ENCODE measurements around the gene DRAXIN.

Gene DRAXIN

GRCh38 chr1:11684070-11684469 lies 7.4 kb upstream of the DRAXIN start:
- in situ Hi-C loops (cut with MboI; ENCODE audit: low sequenced_read_pairs) = no loop called here

- in situ Hi-C loops (cut with MboI; ENCODE audit: low sequenced_read_pairs) = no loop called here
These were observed 6.2 kb upstream of the DRAXIN start for GRCh38 chr1:11685210-11685752.

- in situ Hi-C loops (cut with MboI; ENCODE audit: low sequenced_read_pairs) = no loop called here
These were observed 3.0 kb upstream of the DRAXIN start for GRCh38 chr1:11688506-11688905.

- in situ Hi-C loops (cut with MboI; ENCODE audit: low sequenced_read_pairs) = no loop called here
These were observed 861 bp upstream of the DRAXIN start for GRCh38 chr1:11690397-11691301.

GRCh38 chr1:11691928-11692711 lies 610 bp downstream of the DRAXIN start:
- in situ Hi-C loops (cut with MboI; ENCODE audit: low sequenced_read_pairs) = no loop called here

- in situ Hi-C loops (cut with MboI; ENCODE audit: low sequenced_read_pairs) = no loop called here
These were observed 1.6 kb downstream of the DRAXIN start for GRCh38 chr1:11693024-11693590.

- in situ Hi-C loops (cut with MboI; ENCODE audit: low sequenced_read_pairs) = no loop called here
These were observed 2.4 kb downstream of the DRAXIN start for GRCh38 chr1:11693917-11694316.

- in situ Hi-C loops (cut with MboI; ENCODE audit: low sequenced_read_pairs) = no loop called here
These were observed 4.4 kb downstream of the DRAXIN start for GRCh38 chr1:11695861-11696260.

- in situ Hi-C loops (cut with MboI; ENCODE audit: low sequenced_read_pairs) = no loop called here
These were observed 5.8 kb downstream of the DRAXIN start for GRCh38 chr1:11697188-11697892.

- in situ Hi-C loops (cut with MboI; ENCODE audit: low sequenced_read_pairs) = no loop called here
These were observed 6.3 kb downstream of the DRAXIN start for GRCh38 chr1:11697893-11698210.

GRCh38 chr1:11700601-11701467 lies 9.3 kb downstream of the DRAXIN start:
- in situ Hi-C loops (cut with MboI; ENCODE audit: low sequenced_read_pairs) = no loop called here

GRCh38 chr1:11701551-11701961 lies 10.0 kb downstream of the DRAXIN start:
- in situ Hi-C loops (cut with MboI; ENCODE audit: low sequenced_read_pairs) = no loop called here

GRCh38 chr1:11701981-11702803 lies 10.7 kb downstream of the DRAXIN start:
- in situ Hi-C loops (cut with MboI; ENCODE audit: low sequenced_read_pairs) = no loop called here

GRCh38 chr1:11703357-11704193 lies 12.1 kb downstream of the DRAXIN start:
- in situ Hi-C loops (cut with MboI; ENCODE audit: low sequenced_read_pairs) = no loop called here

GRCh38 chr1:11704194-11704529 lies 12.7 kb downstream of the DRAXIN start:
- in situ Hi-C loops (cut with MboI; ENCODE audit: low sequenced_read_pairs) = no loop called here

GRCh38 chr1:11704691-11705475 lies 13.4 kb downstream of the DRAXIN start:
- in situ Hi-C loops (cut with MboI; ENCODE audit: low sequenced_read_pairs) = no loop called here

- in situ Hi-C loops (cut with MboI; ENCODE audit: low sequenced_read_pairs) = no loop called here
These were observed 14.1 kb downstream of the DRAXIN start for GRCh38 chr1:11705596-11705995.

GRCh38 chr1:11706292-11706691 lies 14.8 kb downstream of the DRAXIN start:
- in situ Hi-C loops (cut with MboI; ENCODE audit: low sequenced_read_pairs) = no loop called here

Measured in HL-60/S4 treated with retinoic acid at 250 ng/mL for 4 days and 3 days (cell line).